Renal cortex interstitium (tissue), 15 donors: ENCODE results near the gene MBD5. TPM values are rescaled to one million over a fixed set of nuclear protein-coding genes. Genes with fewer than 3 reads are reported as not detected.
"Not testable (repeated sequence)": the region's sequence is repeated elsewhere in the genome, so short reads cannot be mapped to it uniquely, and the experiment has no call there.

Experiments used
- DNase-seq, 11 donors: peaks; one replicate each; pipeline ENCODE4 v3.0.0-alpha.2; 2013; ENCODE audit warnings: low read depth in 9 of 11, low spot score in 4 of 11; ENCODE audit errors: extremely low read depth in 1 of 11
- long read RNA-seq, 16 experiments: transcript quantifications; one replicate each; lab custom pipeline, GENCODE V29; 2026
- polyA plus RNA-seq, 3 donors: library from polyadenylated mRNA; unstranded; fragments of 120-200 nt; gene quantifications; one replicate each; pipeline ENCODE4 v1.2.1, GENCODE V29; 2013; ENCODE audit not compliant: insufficient read length in 3 of 3

The MBD5 gene
- 10 to 100 TPM; 41.1 to 42.9 (median 42.7) TPM for polyA plus RNA-seq
- long read RNA-seq, donor 1, full-length matches to known transcripts, result 1 of 1 reads
- long read RNA-seq, donor 1, partial matches to known transcripts, result 0 of 1 reads
- long read RNA-seq, donor 1, other reads (novel, unspliced or antisense), result 0 of 1 reads
- long read RNA-seq, donor 2, full-length matches to known transcripts, result 2 of 2 reads
- long read RNA-seq, donor 2, partial matches to known transcripts, result 0 of 2 reads
- long read RNA-seq, donor 2, other reads (novel, unspliced or antisense), result 0 of 2 reads
- long read RNA-seq, donor 3, full-length matches to known transcripts, result 3 of 9 reads
- long read RNA-seq, donor 3, partial matches to known transcripts, result 6 of 9 reads
- long read RNA-seq, donor 3, other reads (novel, unspliced or antisense), result 0 of 9 reads
- long read RNA-seq, donor 4, full-length matches to known transcripts, result 5 of 43 reads
- long read RNA-seq, donor 4, partial matches to known transcripts, result 38 of 43 reads
- long read RNA-seq, donor 4, other reads (novel, unspliced or antisense), result 0 of 43 reads
- long read RNA-seq, donor 5, result 0 reads
- long read RNA-seq, donor 6, full-length matches to known transcripts, result 4 of 9 reads
- long read RNA-seq, donor 6, partial matches to known transcripts, result 5 of 9 reads
- long read RNA-seq, donor 6, other reads (novel, unspliced or antisense), result 0 of 9 reads
- long read RNA-seq, donor 7, full-length matches to known transcripts, result 3 of 10 reads
- long read RNA-seq, donor 7, partial matches to known transcripts, result 7 of 10 reads
- long read RNA-seq, donor 7, other reads (novel, unspliced or antisense), result 0 of 10 reads
- long read RNA-seq, donor 8, full-length matches to known transcripts, result 11 of 16 reads
- long read RNA-seq, donor 8, partial matches to known transcripts, result 5 of 16 reads
- long read RNA-seq, donor 8, other reads (novel, unspliced or antisense), result 0 of 16 reads
- long read RNA-seq, donor 9, full-length matches to known transcripts, result 3 of 3 reads
- long read RNA-seq, donor 9, partial matches to known transcripts, result 0 of 3 reads
- long read RNA-seq, donor 9, other reads (novel, unspliced or antisense), result 0 of 3 reads
- long read RNA-seq, donor 10, full-length matches to known transcripts, result 2 of 2 reads
- long read RNA-seq, donor 10, partial matches to known transcripts, result 0 of 2 reads
- long read RNA-seq, donor 10, other reads (novel, unspliced or antisense), result 0 of 2 reads
- long read RNA-seq, donor 11, full-length matches to known transcripts, result 2 of 8 reads
- long read RNA-seq, donor 11, partial matches to known transcripts, result 6 of 8 reads
- long read RNA-seq, donor 11, other reads (novel, unspliced or antisense), result 0 of 8 reads
- long read RNA-seq, donor 12, full-length matches to known transcripts, result 2 of 2 reads
- long read RNA-seq, donor 12, partial matches to known transcripts, result 0 of 2 reads
- long read RNA-seq, donor 12, other reads (novel, unspliced or antisense), result 0 of 2 reads
- long read RNA-seq, donor 13, full-length matches to known transcripts, result 7 of 15 reads
- long read RNA-seq, donor 13, partial matches to known transcripts, result 8 of 15 reads
- long read RNA-seq, donor 13, other reads (novel, unspliced or antisense), result 0 of 15 reads
- long read RNA-seq, donor 14, full-length matches to known transcripts, result 2 of 7 reads
- long read RNA-seq, donor 14, partial matches to known transcripts, result 5 of 7 reads
- long read RNA-seq, donor 14, other reads (novel, unspliced or antisense), result 0 of 7 reads
- long read RNA-seq, donor 15, full-length matches to known transcripts, result 3 of 29 reads
- long read RNA-seq, donor 15, partial matches to known transcripts, result 17 of 29 reads
- long read RNA-seq, donor 15, other reads (novel, unspliced or antisense), result 9 of 29 reads
- long read RNA-seq, donor 16, full-length matches to known transcripts, result 8 of 34 reads
- long read RNA-seq, donor 16, partial matches to known transcripts, result 26 of 34 reads
- long read RNA-seq, donor 16, other reads (novel, unspliced or antisense), result 0 of 34 reads

- DNase-seq, result peak in 7 of 11 donors; percentile 39 to 74 (median 52)
These were observed at the start of gene MBD5 for GRCh38 chr2:148021059-148021861. TSS of gene MBD5 (plus strand) at chr2:148021091.

GRCh38 chr2:147976102-147976501, 44.8 kb upstream of the MBD5 start:
- no peak for DNase-seq

- no peak for DNase-seq
These were observed 43.2 kb upstream of the MBD5 start for GRCh38 chr2:147977679-147978078.

- no peak for DNase-seq
These were observed 39.9 kb upstream of the MBD5 start for GRCh38 chr2:147980940-147981528.

GRCh38 chr2:147989102-147989501, 31.8 kb upstream of the MBD5 start:
- no peak for DNase-seq

GRCh38 chr2:147989809-147990403, 31.0 kb upstream of the MBD5 start:
- DNase-seq, result peak; percentile 7 to 41 (median 24)

DNA sequence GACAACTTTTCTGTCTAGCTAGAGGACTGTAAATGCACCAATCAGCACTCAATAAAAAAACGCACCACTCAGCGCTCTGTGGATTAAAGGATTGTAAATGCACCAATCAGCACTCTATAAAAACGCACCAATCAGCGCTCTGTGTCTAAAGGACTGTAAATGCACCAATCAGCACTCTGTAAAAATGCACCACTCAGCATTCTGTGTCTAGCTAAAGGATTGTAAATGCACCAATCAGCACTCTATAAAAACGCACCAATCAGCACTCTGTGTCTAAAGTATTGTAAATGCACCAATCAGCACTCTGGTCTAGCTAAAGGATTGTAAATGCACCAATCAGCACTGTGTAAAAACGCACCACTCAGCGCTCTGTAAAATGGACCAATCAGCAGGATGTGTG, 25.9 kb upstream of the MBD5 start:
- DNase-seq, result not testable (repeated sequence)

DNA sequence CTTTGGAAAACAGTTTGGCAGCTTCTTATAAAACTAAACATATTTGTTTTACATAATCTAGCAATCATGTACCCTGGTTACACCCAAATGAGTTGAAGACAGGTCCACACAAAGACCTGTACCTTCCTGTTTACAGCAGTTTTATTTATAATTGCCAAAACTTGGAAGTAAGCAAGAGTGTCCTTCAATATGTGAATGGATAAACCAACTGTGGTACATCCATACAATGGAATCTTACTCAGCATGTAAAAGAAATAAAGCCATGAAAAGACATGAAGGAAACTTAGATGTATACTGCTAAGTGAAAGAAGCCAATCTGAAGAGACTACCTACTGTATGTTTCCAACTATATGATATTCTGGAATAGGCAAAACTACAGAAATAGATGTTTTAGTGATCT, 24.1 kb upstream of the MBD5 start:
- no peak for DNase-seq

GRCh38 chr2:147998203-147998602, 22.7 kb upstream of the MBD5 start:
- DNase-seq, result no peak

GRCh38 chr2:147999126-147999525, 21.8 kb upstream of the MBD5 start:
- no peak for DNase-seq

- DNase-seq, result no peak
These were observed 20.8 kb upstream of the MBD5 start for GRCh38 chr2:148000095-148000494.

DNA sequence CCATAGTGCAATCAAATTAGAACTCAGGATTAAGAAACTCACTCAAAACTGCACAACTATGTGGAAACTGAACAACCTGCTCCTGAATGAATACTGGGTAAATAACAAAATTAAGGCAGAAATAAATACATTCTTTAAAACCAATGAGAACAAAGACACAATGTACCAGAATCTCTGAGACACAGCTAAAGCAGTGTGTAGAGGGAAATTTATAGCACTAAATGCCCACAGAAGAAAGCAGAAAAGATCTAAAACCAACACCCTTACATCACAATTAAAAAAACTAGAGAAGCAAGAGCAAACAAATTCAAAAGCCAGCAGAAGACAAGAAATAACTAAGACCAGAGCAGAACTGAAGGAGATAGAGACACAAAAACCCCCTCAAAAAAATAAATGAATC, 18.5 kb upstream of the MBD5 start:
- not testable (repeated sequence) for DNase-seq

GRCh38 chr2:148006249-148007007, 14.5 kb upstream of the MBD5 start:
- DNase-seq, result no peak

- DNase-seq, result no peak
These were observed 13.5 kb upstream of the MBD5 start for GRCh38 chr2:148007219-148007900.

GRCh38 chr2:148008411-148008810, 12.5 kb upstream of the MBD5 start:
- not testable (repeated sequence) for DNase-seq
